Measurements from ENCODE around the gene RPL12. TPM values are rescaled to one million over a fixed set of nuclear protein-coding genes. Genes with fewer than 3 reads are reported as not detected.

The RPL12 gene
- total and polyA plus RNA-seq, 10 donors = 1,013 to 9,017 (median 1,657) TPM

DNA sequence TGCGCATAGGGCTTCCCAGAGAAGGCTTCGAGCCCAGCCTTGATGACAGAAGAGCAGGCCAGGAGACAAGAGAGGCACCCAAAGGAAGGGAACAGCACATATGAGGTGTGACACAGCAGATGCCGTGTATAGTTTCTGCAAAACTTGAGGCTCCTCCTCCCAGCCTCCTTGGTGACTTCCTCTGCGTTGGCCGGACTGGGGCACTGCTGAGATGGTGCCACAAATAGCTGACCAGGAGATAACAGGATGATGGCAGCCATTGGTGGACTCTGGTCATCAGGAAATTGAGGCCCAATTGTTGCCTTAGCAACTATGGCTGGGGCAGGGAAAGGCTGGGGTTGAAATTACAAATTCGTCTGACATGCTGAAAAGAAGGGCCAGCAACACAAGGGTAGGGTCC, 31.9 kb downstream of the RPL12 start:
- no peak overlapping the region for H3K4me3 ChIP-seq
- no peak for DNase-seq

DNA sequence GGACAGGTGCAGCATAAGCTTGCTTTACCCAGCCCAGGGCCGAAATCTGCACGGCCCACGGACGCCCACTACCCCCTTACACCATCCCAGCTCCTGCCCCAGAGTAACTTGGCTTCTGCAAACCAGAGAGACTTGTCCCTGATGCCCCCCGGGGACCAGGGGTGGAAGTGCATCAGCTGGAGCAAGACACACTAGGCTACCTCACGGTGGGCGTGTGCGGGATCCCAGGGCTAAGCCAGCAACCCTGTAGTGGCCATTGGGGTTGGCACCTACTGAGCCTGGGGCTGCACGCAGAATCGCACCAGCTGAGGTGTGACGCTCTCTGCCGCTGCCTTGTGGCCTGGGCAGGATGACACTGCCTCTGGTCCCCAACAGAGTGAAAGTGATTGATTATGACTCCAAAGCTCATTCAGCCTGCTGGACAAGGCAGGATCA, 33.2 kb downstream of the RPL12 start:
- TF ChIP-seq, protein P1, sequence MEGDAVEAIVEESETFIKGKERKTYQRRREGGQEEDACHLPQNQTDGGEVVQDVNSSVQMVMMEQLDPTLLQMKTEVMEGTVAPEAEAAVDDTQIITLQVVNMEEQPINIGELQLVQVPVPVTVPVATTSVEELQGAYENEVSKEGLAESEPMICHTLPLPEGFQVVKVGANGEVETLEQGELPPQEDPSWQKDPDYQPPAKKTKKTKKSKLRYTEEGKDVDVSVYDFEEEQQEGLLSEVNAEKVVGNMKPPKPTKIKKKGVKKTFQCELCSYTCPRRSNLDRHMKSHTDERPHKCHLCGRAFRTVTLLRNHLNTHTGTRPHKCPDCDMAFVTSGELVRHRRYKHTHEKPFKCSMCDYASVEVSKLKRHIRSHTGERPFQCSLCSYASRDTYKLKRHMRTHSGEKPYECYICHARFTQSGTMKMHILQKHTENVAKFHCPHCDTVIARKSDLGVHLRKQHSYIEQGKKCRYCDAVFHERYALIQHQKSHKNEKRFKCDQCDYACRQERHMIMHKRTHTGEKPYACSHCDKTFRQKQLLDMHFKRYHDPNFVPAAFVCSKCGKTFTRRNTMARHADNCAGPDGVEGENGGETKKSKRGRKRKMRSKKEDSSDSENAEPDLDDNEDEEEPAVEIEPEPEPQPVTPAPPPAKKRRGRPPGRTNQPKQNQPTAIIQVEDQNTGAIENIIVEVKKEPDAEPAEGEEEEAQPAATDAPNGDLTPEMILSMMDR (IDR thresholded peaks at IDR 0.05 in 8 of 11, conservative IDR thresholded peaks at IDR 0.05 in 3 of 11) = peak in 5 of 11 experiments; percentile 11 to 46 (median 29)
- TF ChIP-seq POLR2AphosphoS5 (IDR thresholded peaks at IDR 0.05) (peak in 1 of 3 donors; percentile 42), POLR2A (IDR thresholded peaks at IDR 0.05) (no peak)
- Histone ChIP-seq H3K4me1 (peaks cover 0 to 25% (median 15%) of the 10 kb centered on the region in 6 donors), H3K9me3 (no peaks in the 10 kb centered on the region), H3K27me3 (replicated peaks in 1 of 7) (no peaks in the 10 kb centered on the region), H3K4me3 (no peak overlapping the region), H3K36me3 (no peaks in the 10 kb centered on the region), H3K27ac (no peak overlapping the region)
- intact Hi-C loops (cut with DNase I; ENCODE audit: low total_unique reads) = no loop called here
- DNase-seq = no peak
- WGBS, 5 donors = 53 to 80% (median 69%) methylated on average over 5 to 12 of the region's 12 CpGs

More for the DNA sequence above, 31.9 kb downstream of the RPL12 start:
- WGBS, 5 donors = 77 to 90% (median 83%) methylated on average over 6 of the region's 6 CpGs
- H3K4me1 ChIP-seq = peaks cover 0 to 33% (median 21%) of the 10 kb centered on the region in 6 donors
- H3K36me3 ChIP-seq = no peaks in the 10 kb centered on the region
- TF ChIP-seq POLR2A (IDR thresholded peaks at IDR 0.05) (no peak), POLR2AphosphoS5 (IDR thresholded peaks at IDR 0.05) (peak in 1 of 3 donors; percentile 15)
- TF ChIP-seq, protein P1 (IDR thresholded peaks at IDR 0.05 in 8 of 11, conservative IDR thresholded peaks at IDR 0.05 in 3 of 11) = no peak
- H3K27me3 ChIP-seq (replicated peaks in 1 of 7) = no peaks in the 10 kb centered on the region
- H3K27ac ChIP-seq = peak overlapping the region in 1 of 8 donors; percentile 9
- H3K9me3 ChIP-seq = no peaks in the 10 kb centered on the region
- intact Hi-C loops (cut with DNase I; ENCODE audit: low total_unique reads) = no loop called here

DNA sequence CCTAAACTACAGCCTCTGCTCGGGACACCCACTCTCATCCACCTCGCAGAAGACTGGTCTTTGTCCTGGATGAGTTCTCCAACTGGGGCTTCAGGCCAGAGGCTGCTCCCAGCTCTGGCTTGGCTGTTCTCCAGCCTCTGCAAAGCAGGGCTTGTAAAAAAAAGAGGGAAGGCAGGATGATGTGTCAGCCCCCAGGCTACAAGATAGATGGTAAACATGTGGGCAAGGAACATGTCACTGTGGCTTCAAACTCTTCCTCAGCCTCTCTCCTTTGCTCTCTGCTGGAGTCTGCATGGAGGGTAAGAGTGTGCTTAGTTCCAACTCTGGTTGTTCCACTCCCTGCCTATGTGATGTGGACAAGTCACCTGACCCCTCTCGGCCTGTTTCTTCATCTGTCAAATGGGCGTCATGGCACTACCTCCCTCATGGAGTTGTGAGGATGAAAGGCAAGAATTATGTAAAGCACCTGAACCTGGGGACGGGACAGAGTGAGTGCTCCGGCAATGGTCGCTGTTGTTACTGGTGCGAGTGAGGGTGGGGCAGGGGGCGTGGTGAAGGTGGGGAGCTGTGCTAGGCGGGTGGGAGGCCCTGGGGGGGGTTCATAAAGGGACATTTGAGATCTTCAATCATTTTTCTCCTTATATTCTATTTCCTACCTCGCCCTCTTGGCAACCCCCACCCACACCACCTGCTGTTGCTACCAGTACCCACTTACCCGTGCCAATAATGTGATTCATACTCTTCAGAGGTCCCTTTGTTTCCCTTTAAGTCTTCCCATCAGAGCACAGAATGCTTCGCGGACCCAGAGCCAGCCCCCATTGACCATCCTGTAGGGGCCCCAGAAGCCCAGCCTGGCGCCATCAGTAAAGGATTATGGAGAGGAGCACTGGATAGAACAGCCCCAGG, 33.8 kb downstream of the RPL12 start:
- H3K27ac ChIP-seq = no peak overlapping the region
- peaks cover 0 to 18% (median 8%) of the 10 kb centered on the region in 6 donors for H3K4me1 ChIP-seq
- DNase-seq = no peak
- WGBS, 5 donors = 81 to 90% (median 87%) methylated on average over 15 of the region's 15 CpGs
- no peak for TF ChIP-seq POLR2A (IDR thresholded peaks at IDR 0.05)
- TF ChIP-seq, protein P1 (IDR thresholded peaks at IDR 0.05 in 8 of 11, conservative IDR thresholded peaks at IDR 0.05 in 3 of 11) = no peak
- TF ChIP-seq POLR2AphosphoS5 (IDR thresholded peaks at IDR 0.05) = no peak
- H3K4me3 ChIP-seq = no peak overlapping the region
- H3K36me3 ChIP-seq = no peaks in the 10 kb centered on the region
- H3K27me3 ChIP-seq (replicated peaks in 1 of 7) = no peaks in the 10 kb centered on the region
- intact Hi-C loops (cut with DNase I; ENCODE audit: low total_unique reads) = no loop called here
- H3K9me3 ChIP-seq = no peaks in the 10 kb centered on the region

DNA sequence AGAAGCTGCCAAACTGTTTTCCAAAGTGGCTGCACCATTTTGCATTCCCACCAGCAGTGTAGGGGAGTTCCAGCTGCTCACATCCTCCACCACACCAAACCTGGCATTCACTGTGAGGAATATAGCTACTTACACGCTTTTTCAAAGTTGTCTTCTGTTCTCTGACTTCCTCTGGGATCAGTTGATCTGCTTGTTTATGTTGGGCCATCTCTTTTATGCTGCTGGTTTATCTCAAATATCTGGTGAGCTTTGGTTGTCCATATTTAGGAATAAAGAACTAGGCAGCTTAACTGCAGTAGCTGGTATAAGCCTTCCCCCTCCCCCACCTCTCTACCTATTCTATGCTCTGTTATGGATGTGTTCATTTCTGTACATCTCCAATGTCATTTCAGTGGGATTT, 35.5 kb downstream of the RPL12 start:
- intact Hi-C loops (cut with DNase I; ENCODE audit: low total_unique reads) = no loop called here
- H3K27ac ChIP-seq = no peak overlapping the region
- no peak for DNase-seq
- no peaks in the 10 kb centered on the region for H3K36me3 ChIP-seq
- H3K4me1 ChIP-seq = peaks cover 0 to 18% (median 0%) of the 10 kb centered on the region in 6 donors
- no peaks in the 10 kb centered on the region for H3K9me3 ChIP-seq
- WGBS, 5 donors = 64 to 86% (median 74%) methylated on average over 1 of the region's 1 CpG
- TF ChIP-seq POLR2AphosphoS5 (IDR thresholded peaks at IDR 0.05) = no peak
- TF ChIP-seq POLR2A (IDR thresholded peaks at IDR 0.05) = no peak
- TF ChIP-seq, protein P1 (IDR thresholded peaks at IDR 0.05 in 8 of 11, conservative IDR thresholded peaks at IDR 0.05 in 3 of 11) = no peak
- H3K27me3 ChIP-seq (replicated peaks in 1 of 7) = no peaks in the 10 kb centered on the region
- H3K4me3 ChIP-seq = no peak overlapping the region
